IPS-18a (cell line): ENCODE results near the gene UBAC2.

Source experiments
- H3K27ac ChIP-seq: one replicate; pipeline ENCODE4 v1.5.1; 2013; ENCODE audit warnings: low read length
- H3K27me3 ChIP-seq: one replicate; pipeline ENCODE4 v1.6.1; 2013; ENCODE audit warnings: mild to moderate bottlenecking, low read length; ENCODE audit not compliant: control insufficient read depth, insufficient read depth
- H3K36me3 ChIP-seq: one replicate; pipeline ENCODE4 v1.6.1; 2013; ENCODE audit warnings: low read depth, low read length; ENCODE audit not compliant: control insufficient read depth
- H3K4me1 ChIP-seq: one replicate; pipeline ENCODE4 v1.6.1; 2013; ENCODE audit warnings: low read depth, low read length; ENCODE audit not compliant: control insufficient read depth
- H3K4me3 ChIP-seq: one replicate; pipeline ENCODE4 v1.5.1; 2013; ENCODE audit warnings: low read length
- H3K9ac ChIP-seq: one replicate; pipeline ENCODE4 v1.6.1; 2013; ENCODE audit warnings: mild to moderate bottlenecking, low read length, moderate library complexity
- H3K9me3 ChIP-seq: one replicate; pipeline ENCODE4 v1.6.1; 2013; ENCODE audit warnings: low read depth, low read length; ENCODE audit not compliant: control insufficient read depth

UBAC2 gene

GRCh38 chr13:99414048-99414995 lies 213.7 kb downstream of the UBAC2 start:
- H3K4me3 ChIP-seq = no peak overlapping the region

GRCh38 chr13:99415014-99415650 lies 214.5 kb downstream of the UBAC2 start:
- H3K4me1 ChIP-seq = peaks cover 9% of the 10 kb centered on the region
- no peak overlapping the region for H3K27ac ChIP-seq
- no peaks in the 10 kb centered on the region for H3K27me3 ChIP-seq
- no peaks in the 10 kb centered on the region for H3K9me3 ChIP-seq
- no peak overlapping the region for H3K4me3 ChIP-seq
- H3K36me3 ChIP-seq = no peaks in the 10 kb centered on the region
- H3K9ac ChIP-seq = no peak overlapping the region

More at GRCh38 chr13:99414048-99414995, 213.7 kb downstream of the UBAC2 start:
- Histone ChIP-seq H3K27ac (no peak overlapping the region), H3K9ac (no peak overlapping the region), H3K36me3 (no peaks in the 10 kb centered on the region), H3K9me3 (no peaks in the 10 kb centered on the region), H3K27me3 (no peaks in the 10 kb centered on the region), H3K4me1 (peaks cover 9% of the 10 kb centered on the region)

GRCh38 chr13:99415851-99416331 lies 215.2 kb downstream of the UBAC2 start:
- Histone ChIP-seq H3K27ac (no peak overlapping the region), H3K4me3 (no peak overlapping the region), H3K36me3 (no peaks in the 10 kb centered on the region), H3K4me1 (peaks cover 9% of the 10 kb centered on the region), H3K9ac (no peak overlapping the region), H3K27me3 (no peaks in the 10 kb centered on the region), H3K9me3 (no peaks in the 10 kb centered on the region)

- Histone ChIP-seq H3K36me3 (no peaks in the 10 kb centered on the region), H3K4me3 (no peak overlapping the region), H3K4me1 (peaks cover 9% of the 10 kb centered on the region), H3K27ac (no peak overlapping the region), H3K9ac (no peak overlapping the region), H3K27me3 (no peaks in the 10 kb centered on the region), H3K9me3 (no peaks in the 10 kb centered on the region)
These were observed 215.9 kb downstream of the UBAC2 start for GRCh38 chr13:99416411-99417121.

GRCh38 chr13:99417201-99418102 lies 216.8 kb downstream of the UBAC2 start:
- H3K4me1 ChIP-seq = peaks cover 9% of the 10 kb centered on the region
- H3K9ac ChIP-seq = no peak overlapping the region
- H3K27me3 ChIP-seq = no peaks in the 10 kb centered on the region

GRCh38 chr13:99418103-99418842 lies 217.6 kb downstream of the UBAC2 start:
- no peak overlapping the region for H3K27ac ChIP-seq
- H3K4me1 ChIP-seq = peaks cover 9% of the 10 kb centered on the region
- no peak overlapping the region for H3K9ac ChIP-seq
- no peaks in the 10 kb centered on the region for H3K9me3 ChIP-seq
- no peaks in the 10 kb centered on the region for H3K36me3 ChIP-seq
- no peak overlapping the region for H3K4me3 ChIP-seq
- no peaks in the 10 kb centered on the region for H3K27me3 ChIP-seq

More at GRCh38 chr13:99417201-99418102, 216.8 kb downstream of the UBAC2 start:
- Histone ChIP-seq H3K4me3 (no peak overlapping the region), H3K27ac (no peak overlapping the region), H3K36me3 (no peaks in the 10 kb centered on the region), H3K9me3 (no peaks in the 10 kb centered on the region)

- Histone ChIP-seq H3K27me3 (no peaks in the 10 kb centered on the region), H3K9ac (no peak overlapping the region), H3K27ac (no peak overlapping the region), H3K9me3 (no peaks in the 10 kb centered on the region), H3K4me3 (no peak overlapping the region), H3K4me1 (peaks cover 9% of the 10 kb centered on the region), H3K36me3 (no peaks in the 10 kb centered on the region)
These were observed 218.1 kb downstream of the UBAC2 start for GRCh38 chr13:99418843-99419140.

GRCh38 chr13:99419591-99420243 lies 219.1 kb downstream of the UBAC2 start:
- Histone ChIP-seq H3K27me3 (no peaks in the 10 kb centered on the region), H3K9me3 (no peaks in the 10 kb centered on the region), H3K9ac (no peak overlapping the region), H3K36me3 (no peaks in the 10 kb centered on the region), H3K4me3 (no peak overlapping the region), H3K27ac (no peak overlapping the region), H3K4me1 (peaks cover 9% of the 10 kb centered on the region)

GRCh38 chr13:99421271-99421670 lies 220.6 kb downstream of the UBAC2 start:
- Histone ChIP-seq H3K4me1 (peaks cover 9% of the 10 kb centered on the region), H3K36me3 (no peaks in the 10 kb centered on the region), H3K9me3 (no peaks in the 10 kb centered on the region), H3K27me3 (no peaks in the 10 kb centered on the region), H3K4me3 (no peak overlapping the region), H3K27ac (no peak overlapping the region), H3K9ac (no peak overlapping the region)
